Upper lobe of left lung (tissue), 6 donors: ENCODE results near the gene LYPD1. TPM values are rescaled to one million over a fixed set of nuclear protein-coding genes. Genes with fewer than 3 reads are reported as not detected.

Experiments
- ATAC-seq, 2 donors: fragments of 200-7000 bp; cut with Tn5 transposase; one replicate each; pipeline ENCODE4 v1.9.1; 2022; ENCODE audit warnings: mild to moderate bottlenecking in 2 of 2, moderate library complexity in 2 of 2; ENCODE audit not compliant: low FRiP score in 2 of 2
- DNase-seq, 2 donors: peaks; one replicate each; pipeline ENCODE4 v3.0.0-alpha.2; 2019 to 2020
- H3K27ac ChIP-seq, 4 donors: fragments of 200-600 bp; sonication (generic); one replicate each; pipeline ENCODE4 v1.5.1; 2016 to 2019
- H3K27me3 ChIP-seq, 4 donors: fragments of 200-600 bp; sonication (generic); one replicate each; pipeline ENCODE4 v1.5.1; 2017 to 2019
- H3K36me3 ChIP-seq, 4 donors: fragments of 200-600 bp; sonication (generic); one replicate each; pipeline ENCODE4 v1.5.1; 2016 to 2019
- H3K4me1 ChIP-seq, 4 donors: fragments of 200-600 bp; sonication (generic); one replicate each; pipeline ENCODE4 v1.5.1; 2018 to 2019
- H3K4me3 ChIP-seq, 4 donors: fragments of 200-600 bp; sonication (generic); one replicate each; pipeline ENCODE4 v1.5.1; 2017 to 2019; ENCODE audit warnings: mild to moderate bottlenecking in 2 of 4, moderate library complexity in 1 of 4
- H3K9me3 ChIP-seq, 4 donors: fragments of 200-600 bp; sonication (generic); one replicate each; pipeline ENCODE4 v1.5.1; 2018 to 2019
- EP300 ChIP-seq, 4 donors: sonication (generic); formaldehyde crosslinking; IDR thresholded peaks; one replicate each; pipeline ENCODE4 v1.5.1; 2017; ENCODE audit warnings: antibody characterized with exemption in 4 of 4, control low read depth in 2 of 4
- POLR2A ChIP-seq, 4 donors: fragments of 450-650 bp; IDR thresholded peaks; one replicate each; pipeline ENCODE4 v1.5.1; 2016 to 2017; ENCODE audit warnings: antibody characterized with exemption in 4 of 4, mild to moderate bottlenecking in 2 of 4
- POLR2AphosphoS5 ChIP-seq, 2 donors: sonication (generic); formaldehyde crosslinking; IDR thresholded peaks; one replicate each; pipeline ENCODE4 v1.5.1; 2017; ENCODE audit warnings: antibody characterized with exemption in 2 of 2
- WGBS, 2 donors: methylation state at CpG; one replicate each; pipeline ENCODE4 v1.1.5; 2017 to 2018; 5-methylcytosine and 5-hydroxymethylcytosine counted together
- total RNA-seq, 6 donors: library from RNA; depleted of rRNA in 4 of 6; stranded (reverse); fragments of >200 nt in 4 of 6; gene quantifications; one replicate each; pipeline versions ENCODE4 v1.1.0 to v1.2.1, GENCODE V29; 2016 to 2021
- TF ChIP-seq, protein P1 (sequence below), 6 experiments: fragments of 450-650 bp in 4 of 6; fragments of 200-600 bp in 2 of 6; sonication (generic) in 2 of 6; IDR thresholded peaks; one replicate each; pipeline ENCODE4 v1.5.1; 2016 to 2019; ENCODE audit warnings: antibody characterized with exemption in 6 of 6
- donor health status: DM: no; HTN: no; CAD: no; lungs with moderate emphysema.
- donor health status: DM: no; HTN: yes; CAD: no; lungs with severe emphysema.

LYPD1 gene
- total RNA-seq, 6 donors from 2014 or later = 0.89 to 1.4 (median 1.1) TPM

DNA sequence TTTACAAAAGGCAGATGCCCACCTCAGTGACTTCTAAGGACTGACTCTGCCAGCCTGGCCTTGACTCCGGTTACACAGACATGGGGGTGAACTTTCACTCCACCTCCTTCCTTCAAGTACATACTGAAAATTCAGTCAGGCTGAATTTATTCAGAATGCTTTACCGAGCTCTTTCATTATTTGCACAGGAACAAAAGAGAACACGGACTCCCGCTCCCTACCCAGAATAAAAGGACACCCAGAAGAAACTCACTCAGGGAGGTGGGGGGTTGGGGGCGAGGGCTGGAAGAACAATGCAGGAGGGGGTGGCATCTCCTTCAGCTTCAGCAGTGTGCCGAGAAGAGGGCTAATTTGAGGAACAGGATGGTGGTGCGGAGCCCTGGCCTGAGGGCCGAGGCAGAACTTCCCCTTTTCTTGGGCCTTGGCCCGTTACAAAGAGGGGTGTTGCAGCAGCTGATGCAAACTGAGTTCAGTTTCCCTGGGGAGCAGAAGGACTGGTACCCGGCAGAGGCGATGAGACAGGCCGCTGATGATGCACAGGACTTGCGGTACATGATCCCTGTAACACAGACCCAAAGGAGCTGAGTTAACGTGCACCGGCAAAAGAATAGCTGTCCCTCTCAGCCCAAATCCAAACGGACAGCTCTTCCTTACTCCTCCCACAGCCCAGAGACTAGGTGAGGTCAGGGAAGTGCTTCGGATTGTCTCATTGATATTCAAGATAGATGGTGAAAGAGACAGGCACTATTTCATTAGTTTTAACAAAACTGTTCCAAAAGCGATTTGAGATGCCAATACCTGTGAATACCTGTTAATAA, 24.1 kb downstream of the LYPD1 start:
- peak; percentile 28 to 51 for ATAC-seq
- Histone ChIP-seq H3K4me1 (no peaks in the 10 kb centered on the region), H3K27me3 (no peaks in the 10 kb centered on the region), H3K9me3 (no peaks in the 10 kb centered on the region), H3K4me3 (no peak overlapping the region), H3K36me3 (no peaks in the 10 kb centered on the region), H3K27ac (no peak overlapping the region)
- no peak for DNase-seq
- no peak for TF ChIP-seq EP300 (IDR thresholded peaks at IDR 0.05)
- WGBS, 2 donors = 73 to 85% methylated on average over 18 of the region's 18 CpGs

DNA sequence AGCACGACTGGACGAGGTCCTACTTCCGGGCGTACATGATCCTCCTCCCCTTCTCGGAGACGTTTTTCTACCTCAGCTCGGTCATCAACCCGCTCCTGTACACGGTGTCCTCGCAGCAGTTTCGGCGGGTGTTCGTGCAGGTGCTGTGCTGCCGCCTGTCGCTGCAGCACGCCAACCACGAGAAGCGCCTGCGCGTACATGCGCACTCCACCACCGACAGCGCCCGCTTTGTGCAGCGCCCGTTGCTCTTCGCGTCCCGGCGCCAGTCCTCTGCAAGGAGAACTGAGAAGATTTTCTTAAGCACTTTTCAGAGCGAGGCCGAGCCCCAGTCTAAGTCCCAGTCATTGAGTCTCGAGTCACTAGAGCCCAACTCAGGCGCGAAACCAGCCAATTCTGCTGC, 24.8 kb downstream of the LYPD1 start:
- no peaks in the 10 kb centered on the region for H3K27me3 ChIP-seq
- no peaks in the 10 kb centered on the region for H3K36me3 ChIP-seq
- H3K9me3 ChIP-seq = no peaks in the 10 kb centered on the region
- H3K4me3 ChIP-seq = no peak overlapping the region
- H3K4me1 ChIP-seq = no peaks in the 10 kb centered on the region
- 84 to 91% methylated on average over 35 of the region's 35 CpGs for WGBS, 2 donors
- DNase-seq = peak in 1 of 2 donors; percentile 78
- TF ChIP-seq POLR2AphosphoS5 (IDR thresholded peaks at IDR 0.05) (no peak), POLR2A (IDR thresholded peaks at IDR 0.05) (no peak), EP300 (IDR thresholded peaks at IDR 0.05) (no peak)
- TF ChIP-seq, protein P1, sequence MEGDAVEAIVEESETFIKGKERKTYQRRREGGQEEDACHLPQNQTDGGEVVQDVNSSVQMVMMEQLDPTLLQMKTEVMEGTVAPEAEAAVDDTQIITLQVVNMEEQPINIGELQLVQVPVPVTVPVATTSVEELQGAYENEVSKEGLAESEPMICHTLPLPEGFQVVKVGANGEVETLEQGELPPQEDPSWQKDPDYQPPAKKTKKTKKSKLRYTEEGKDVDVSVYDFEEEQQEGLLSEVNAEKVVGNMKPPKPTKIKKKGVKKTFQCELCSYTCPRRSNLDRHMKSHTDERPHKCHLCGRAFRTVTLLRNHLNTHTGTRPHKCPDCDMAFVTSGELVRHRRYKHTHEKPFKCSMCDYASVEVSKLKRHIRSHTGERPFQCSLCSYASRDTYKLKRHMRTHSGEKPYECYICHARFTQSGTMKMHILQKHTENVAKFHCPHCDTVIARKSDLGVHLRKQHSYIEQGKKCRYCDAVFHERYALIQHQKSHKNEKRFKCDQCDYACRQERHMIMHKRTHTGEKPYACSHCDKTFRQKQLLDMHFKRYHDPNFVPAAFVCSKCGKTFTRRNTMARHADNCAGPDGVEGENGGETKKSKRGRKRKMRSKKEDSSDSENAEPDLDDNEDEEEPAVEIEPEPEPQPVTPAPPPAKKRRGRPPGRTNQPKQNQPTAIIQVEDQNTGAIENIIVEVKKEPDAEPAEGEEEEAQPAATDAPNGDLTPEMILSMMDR (IDR thresholded peaks at IDR 0.05) = no peak
- H3K27ac ChIP-seq = no peak overlapping the region
- ATAC-seq = no peak

DNA sequence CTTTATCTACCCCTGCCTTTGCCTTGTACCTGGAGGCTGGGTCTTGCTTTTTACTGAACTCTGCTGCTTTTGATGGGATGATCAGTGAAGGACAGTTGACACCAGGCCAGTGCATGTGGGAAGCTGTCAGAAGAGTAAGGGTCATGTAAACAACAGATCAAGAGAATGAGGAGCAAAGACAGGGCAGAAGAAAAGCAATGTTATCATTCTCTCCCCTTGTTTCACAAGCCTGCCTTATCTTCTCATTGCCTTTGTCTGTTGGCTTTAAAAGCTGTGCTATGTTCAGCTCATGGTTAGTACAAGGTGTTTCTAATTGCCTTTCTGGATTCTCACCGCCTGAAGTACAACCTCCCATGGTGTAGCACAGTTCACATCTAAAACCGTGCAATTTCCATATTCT, 27.6 kb downstream of the LYPD1 start:
- TF ChIP-seq, protein P1 (IDR thresholded peaks at IDR 0.05) = no peak
- TF ChIP-seq EP300 (IDR thresholded peaks at IDR 0.05) (no peak), POLR2A (IDR thresholded peaks at IDR 0.05) (no peak), POLR2AphosphoS5 (IDR thresholded peaks at IDR 0.05) (no peak)
- no peaks in the 10 kb centered on the region for H3K9me3 ChIP-seq

DNA sequence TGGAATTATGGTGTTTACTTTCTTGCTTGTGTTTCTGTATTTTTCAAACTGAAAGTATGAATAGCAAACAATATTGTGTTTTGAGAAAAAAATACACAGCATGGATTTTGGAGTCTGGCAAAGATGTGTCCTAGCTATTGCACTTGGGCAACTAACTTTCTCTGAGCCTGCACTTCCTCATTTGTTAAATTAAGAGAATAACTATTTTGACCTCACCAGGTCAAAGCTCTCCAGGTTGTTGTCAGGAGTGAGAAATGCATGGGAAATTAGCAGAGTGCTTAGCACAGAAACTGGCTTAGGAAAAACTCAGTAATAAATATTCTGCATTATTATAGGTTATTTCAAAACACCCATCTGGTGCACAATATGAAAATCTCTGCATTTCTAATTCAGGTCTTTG, 28.2 kb downstream of the LYPD1 start:
- no peak overlapping the region for H3K27ac ChIP-seq
- no peaks in the 10 kb centered on the region for H3K4me1 ChIP-seq
- no peak for ATAC-seq
- H3K4me3 ChIP-seq = no peak overlapping the region
- DNase-seq = no peak
- no peaks in the 10 kb centered on the region for H3K9me3 ChIP-seq
- no peak for TF ChIP-seq POLR2A (IDR thresholded peaks at IDR 0.05)
- TF ChIP-seq POLR2AphosphoS5 (IDR thresholded peaks at IDR 0.05) = no peak
- TF ChIP-seq, protein P1 (IDR thresholded peaks at IDR 0.05) = no peak
- no peak for TF ChIP-seq EP300 (IDR thresholded peaks at IDR 0.05)
- no peaks in the 10 kb centered on the region for H3K36me3 ChIP-seq
- H3K27me3 ChIP-seq = no peaks in the 10 kb centered on the region

More for the DNA sequence above, 27.6 kb downstream of the LYPD1 start:
- no peaks in the 10 kb centered on the region for H3K4me1 ChIP-seq
- ATAC-seq (no peak), DNase-seq (no peak)
- whole genome bisulfite sequencing, 2 donors = 72 to 80% methylated on average over 2 of the region's 2 CpGs
- no peak overlapping the region for H3K27ac ChIP-seq
- no peaks in the 10 kb centered on the region for H3K36me3 ChIP-seq
- no peak overlapping the region for H3K4me3 ChIP-seq
- H3K27me3 ChIP-seq = no peaks in the 10 kb centered on the region

DNA sequence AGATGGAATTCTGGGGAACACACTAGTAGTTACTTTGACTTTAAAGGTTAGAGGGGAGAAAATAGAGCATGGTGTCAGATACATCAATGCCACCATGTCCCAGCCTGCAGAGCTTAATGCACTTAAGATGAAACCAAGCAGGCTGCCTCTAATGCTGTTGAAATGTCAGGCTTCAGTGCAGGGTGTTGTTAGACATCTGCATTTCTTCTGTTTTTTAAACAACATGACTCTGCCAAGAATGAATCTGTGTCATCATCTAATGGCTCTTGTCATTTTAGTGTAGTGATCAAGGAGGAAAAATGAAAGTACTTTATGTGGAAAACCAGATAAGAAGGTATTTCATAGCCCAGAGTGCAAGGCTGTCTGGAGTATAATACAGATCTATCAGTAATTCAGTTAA, 29.9 kb downstream of the LYPD1 start:
- Histone ChIP-seq H3K36me3 (no peaks in the 10 kb centered on the region), H3K4me3 (no peak overlapping the region), H3K27ac (no peak overlapping the region), H3K4me1 (no peaks in the 10 kb centered on the region), H3K27me3 (no peaks in the 10 kb centered on the region), H3K9me3 (no peaks in the 10 kb centered on the region)
- TF ChIP-seq, protein P1 (IDR thresholded peaks at IDR 0.05) = no peak
- no peak for TF ChIP-seq POLR2AphosphoS5 (IDR thresholded peaks at IDR 0.05)
- TF ChIP-seq EP300 (IDR thresholded peaks at IDR 0.05) = no peak
- TF ChIP-seq POLR2A (IDR thresholded peaks at IDR 0.05) = no peak
- DNase-seq (no peak), ATAC-seq (no peak)
